GM20000 (cell line): ENCODE measurements around the gene GET4.

Experiments used
- DNase-seq: peaks from one replicate; pipeline ENCODE4 v3.0.0; 2012; ENCODE audit warnings: low spot score
- TF ChIP-seq, protein P1 (sequence below): IDR thresholded peaks from 2 replicates; pipeline ENCODE4 v1.5.1; 2012; ENCODE audit warnings: mild to moderate bottlenecking, control low read depth; ENCODE audit errors: extremely low read depth, missing control alignments

GET4 gene

GRCh38 chr7:833601-834258 is 42.6 kb upstream of the GET4 start:
- no peak for DNase-seq
- TF ChIP-seq, protein P1, sequence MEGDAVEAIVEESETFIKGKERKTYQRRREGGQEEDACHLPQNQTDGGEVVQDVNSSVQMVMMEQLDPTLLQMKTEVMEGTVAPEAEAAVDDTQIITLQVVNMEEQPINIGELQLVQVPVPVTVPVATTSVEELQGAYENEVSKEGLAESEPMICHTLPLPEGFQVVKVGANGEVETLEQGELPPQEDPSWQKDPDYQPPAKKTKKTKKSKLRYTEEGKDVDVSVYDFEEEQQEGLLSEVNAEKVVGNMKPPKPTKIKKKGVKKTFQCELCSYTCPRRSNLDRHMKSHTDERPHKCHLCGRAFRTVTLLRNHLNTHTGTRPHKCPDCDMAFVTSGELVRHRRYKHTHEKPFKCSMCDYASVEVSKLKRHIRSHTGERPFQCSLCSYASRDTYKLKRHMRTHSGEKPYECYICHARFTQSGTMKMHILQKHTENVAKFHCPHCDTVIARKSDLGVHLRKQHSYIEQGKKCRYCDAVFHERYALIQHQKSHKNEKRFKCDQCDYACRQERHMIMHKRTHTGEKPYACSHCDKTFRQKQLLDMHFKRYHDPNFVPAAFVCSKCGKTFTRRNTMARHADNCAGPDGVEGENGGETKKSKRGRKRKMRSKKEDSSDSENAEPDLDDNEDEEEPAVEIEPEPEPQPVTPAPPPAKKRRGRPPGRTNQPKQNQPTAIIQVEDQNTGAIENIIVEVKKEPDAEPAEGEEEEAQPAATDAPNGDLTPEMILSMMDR, result no peak

- TF ChIP-seq, protein P1, result no peak
- no peak for DNase-seq
Measured at GRCh38 chr7:834277-834676, 42.1 kb upstream of the GET4 start.

DNA sequence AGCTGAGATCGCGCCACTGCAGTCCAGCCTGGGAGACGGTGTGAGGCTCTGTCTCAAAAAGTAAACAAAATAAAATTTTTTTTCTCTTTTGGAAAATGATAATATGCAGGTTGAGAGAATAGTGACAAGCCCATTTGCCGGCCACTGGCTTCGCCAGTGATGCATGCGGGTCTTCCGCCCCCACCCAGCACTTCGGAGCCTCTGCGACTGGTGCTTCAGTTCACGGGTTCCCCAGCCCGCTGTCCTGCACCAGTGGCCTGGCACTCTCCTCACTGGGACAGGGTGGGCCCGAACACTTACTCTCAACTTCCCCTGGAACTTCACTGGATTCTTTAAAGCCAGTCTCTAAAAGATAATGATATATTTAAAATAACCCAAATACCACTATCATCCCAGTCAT is 41.3 kb upstream of the GET4 start:
- TF ChIP-seq, protein P1, result no peak
- no peak for DNase-seq

DNA sequence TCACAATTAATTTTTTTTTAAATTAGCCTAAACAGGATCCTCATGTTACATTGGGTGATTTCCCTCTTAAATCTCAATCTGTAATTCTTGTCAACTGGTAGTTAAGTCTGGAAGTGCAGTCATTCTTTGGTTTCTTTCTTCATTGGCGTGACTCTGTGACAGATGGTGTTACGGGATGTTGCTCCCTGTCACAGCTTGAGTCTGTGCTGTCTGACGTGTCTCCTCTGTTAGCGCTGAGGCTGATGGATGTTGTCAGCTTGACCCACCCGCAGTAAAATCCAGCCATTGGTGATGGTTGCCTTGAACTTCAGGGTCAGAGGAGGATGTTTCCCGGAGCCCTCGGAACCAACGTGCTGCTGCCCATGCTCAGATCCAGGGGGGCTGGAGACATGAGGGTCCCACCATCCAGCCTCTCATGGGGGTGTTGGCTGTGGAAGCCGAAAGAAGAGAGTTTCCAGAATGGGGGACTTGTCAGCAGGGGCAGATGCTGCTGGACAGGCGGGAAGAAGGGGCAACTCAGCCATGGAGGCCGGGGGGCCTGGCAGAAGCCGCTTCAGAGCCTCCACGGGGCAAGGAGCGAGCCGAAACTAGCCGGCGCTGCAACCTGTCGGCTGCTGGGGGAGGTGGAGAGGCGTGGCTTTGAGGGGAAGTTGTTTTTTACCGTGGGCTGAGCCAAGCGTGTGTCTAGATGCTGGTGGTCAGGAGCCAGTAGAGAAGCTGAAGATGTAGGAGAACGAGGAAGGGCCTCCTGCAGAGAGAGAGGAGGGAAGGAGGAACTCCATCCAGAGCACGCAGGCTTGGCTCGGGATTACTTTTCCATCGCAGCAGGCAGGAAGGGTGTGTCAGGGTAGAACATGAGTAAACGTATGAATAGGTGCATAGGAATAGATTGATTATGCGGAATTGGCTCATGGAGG is 40.6 kb upstream of the GET4 start:
- TF ChIP-seq, protein P1, result no peak
- DNase-seq, result no peak

DNA sequence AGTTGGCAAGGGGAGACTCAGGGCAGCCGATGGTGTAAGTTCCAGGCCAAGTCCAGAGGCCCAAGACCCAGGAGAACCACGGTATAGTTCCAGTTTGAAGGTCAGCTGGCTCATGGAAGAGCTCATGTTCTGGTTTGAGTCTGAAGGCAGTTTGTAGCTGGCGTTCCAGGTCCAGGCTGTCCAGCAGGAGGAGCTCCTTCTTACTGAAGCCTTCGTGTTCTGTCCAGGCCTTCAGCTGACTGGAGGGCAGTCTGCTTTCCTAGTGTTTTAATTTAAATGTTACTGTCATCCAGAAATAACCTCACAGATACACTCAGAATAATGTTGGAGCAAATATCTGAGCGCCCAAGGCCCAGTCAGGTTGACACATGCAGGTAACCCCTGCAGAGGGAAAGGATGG is 39.9 kb upstream of the GET4 start:
- no peak for DNase-seq

DNA sequence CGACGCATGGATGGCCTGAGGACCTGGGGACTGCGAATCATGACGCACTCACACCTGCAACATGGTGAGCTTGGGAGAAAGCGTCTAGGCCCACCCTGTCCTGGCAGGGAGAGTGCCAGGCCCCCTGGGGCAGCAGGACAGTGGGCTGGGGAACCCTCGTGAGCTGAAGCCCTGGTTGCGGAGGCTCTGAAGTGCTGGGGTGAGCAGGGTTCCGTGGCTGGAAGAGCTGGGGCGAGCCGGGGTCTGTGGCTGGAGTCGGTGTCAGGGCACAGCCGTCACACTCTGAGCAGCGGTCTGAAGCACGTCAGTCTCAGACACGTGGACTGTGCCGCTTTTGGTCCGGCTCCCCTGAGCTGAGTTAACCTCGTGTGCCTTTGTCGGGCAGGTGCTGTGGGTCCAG is 39.4 kb upstream of the GET4 start:
- TF ChIP-seq, protein P1, result no peak
- no peak for DNase-seq

More for the DNA sequence above, 39.9 kb upstream of the GET4 start:
- TF ChIP-seq, protein P1, result no peak

- DNase-seq, result no peak
Measured at GRCh38 chr7:840001-840600, 36.3 kb upstream of the GET4 start.

More at GRCh38 chr7:840001-840600, 36.3 kb upstream of the GET4 start:
- TF ChIP-seq, protein P1, result no peak
